Measurements from ENCODE around the gene NUDT3.

Gene NUDT3

GRCh38 chr6:34239893-34240292, 152.6 kb downstream of the NUDT3 start:
- H3K4me2 ChIP-seq (ENCODE audit: low read length), result peak overlapping the region; percentile 80
- no peaks in the 10 kb centered on the region for H3K27me3 ChIP-seq (ENCODE audit: insufficient read depth, low read length)
- H3K4me3 ChIP-seq (ENCODE audit: low read depth, low read length, poor library complexity, severe bottlenecking), result peak overlapping the region; percentile 75
- H2AFZ ChIP-seq (ENCODE audit: low read length), result no peak overlapping the region
- peak overlapping the region; percentile 93 for H3K9ac ChIP-seq (ENCODE audit: low read length)
- peaks cover 74% of the 10 kb centered on the region for H3K36me3 ChIP-seq (ENCODE audit: insufficient read depth, low read length)
- no peak for TF ChIP-seq CTCF (IDR thresholded peaks at IDR 0.05; ENCODE audit: low read length)
- no peak for TF ChIP-seq EZH2 (IDR thresholded peaks at IDR 0.05; ENCODE audit: borderline replicate concordance, low read length)
- no peaks in the 10 kb centered on the region for H4K20me1 ChIP-seq (ENCODE audit: insufficient read depth, low read length)
- peaks cover 38% of the 10 kb centered on the region for H3K4me1 ChIP-seq (ENCODE audit: insufficient read depth, low read length, severe bottlenecking)
- no peaks in the 10 kb centered on the region for H3K9me3 ChIP-seq (ENCODE audit: low read length)
- H3K27ac ChIP-seq (ENCODE audit: low read depth, low read length, poor library complexity, severe bottlenecking), result peak overlapping the region; percentile 84
- H3K9me2 ChIP-seq (ENCODE audit: low read depth, low read length), result no peaks in the 10 kb centered on the region
- H3F3A ChIP-seq (ENCODE audit: insufficient read depth, low read length), result peaks cover 10% of the 10 kb centered on the region; the same call in 1 of the 2 replicates
- H3K79me2 ChIP-seq (ENCODE audit: insufficient read depth, low read length), result peaks cover 32% of the 10 kb centered on the region

GRCh38 chr6:34239500-34239825, 153.0 kb downstream of the NUDT3 start:
- H3K27ac ChIP-seq (ENCODE audit: low read depth, low read length, poor library complexity, severe bottlenecking), result peak overlapping the region; percentile 84
- peaks cover 8% of the 10 kb centered on the region for H3F3A ChIP-seq (ENCODE audit: insufficient read depth, low read length)
- no peak overlapping the region for H2AFZ ChIP-seq (ENCODE audit: low read length)
- H3K4me1 ChIP-seq (ENCODE audit: insufficient read depth, low read length, severe bottlenecking), result peaks cover 43% of the 10 kb centered on the region
- H3K9me3 ChIP-seq (ENCODE audit: low read length), result no peaks in the 10 kb centered on the region
- no peak for TF ChIP-seq EZH2 (IDR thresholded peaks at IDR 0.05; ENCODE audit: borderline replicate concordance, low read length)
- TF ChIP-seq CTCF (IDR thresholded peaks at IDR 0.05; ENCODE audit: low read length), result no peak
- H3K4me3 ChIP-seq (ENCODE audit: low read depth, low read length, poor library complexity, severe bottlenecking), result peak overlapping the region; percentile 75
- H3K9ac ChIP-seq (ENCODE audit: low read length), result peak overlapping the region; percentile 93
- H3K9me2 ChIP-seq (ENCODE audit: low read depth, low read length), result no peaks in the 10 kb centered on the region
- no peaks in the 10 kb centered on the region for H3K27me3 ChIP-seq (ENCODE audit: insufficient read depth, low read length)
- H3K79me2 ChIP-seq (ENCODE audit: insufficient read depth, low read length), result peaks cover 32% of the 10 kb centered on the region
- peaks cover 69% of the 10 kb centered on the region for H3K36me3 ChIP-seq (ENCODE audit: insufficient read depth, low read length)
- peak overlapping the region; percentile 80 for H3K4me2 ChIP-seq (ENCODE audit: low read length)
- H4K20me1 ChIP-seq (ENCODE audit: insufficient read depth, low read length), result no peaks in the 10 kb centered on the region

- Histone ChIP-seq H3K4me1 (ENCODE audit: insufficient read depth, low read length, severe bottlenecking) (peaks cover 43% of the 10 kb centered on the region), H3K79me2 (ENCODE audit: insufficient read depth, low read length) (peaks cover 32% of the 10 kb centered on the region), H3K27ac (ENCODE audit: low read depth, low read length, poor library complexity, severe bottlenecking) (peak overlapping the region; percentile 84), H3K36me3 (ENCODE audit: insufficient read depth, low read length) (peaks cover 63% of the 10 kb centered on the region), H3K4me2 (ENCODE audit: low read length) (peak overlapping the region; percentile 80), H3K27me3 (ENCODE audit: insufficient read depth, low read length) (no peaks in the 10 kb centered on the region), H2AFZ (ENCODE audit: low read length) (no peak overlapping the region), H3K4me3 (ENCODE audit: low read depth, low read length, poor library complexity, severe bottlenecking) (peak overlapping the region; percentile 75), H3K9me3 (ENCODE audit: low read length) (no peaks in the 10 kb centered on the region), H3F3A (ENCODE audit: insufficient read depth, low read length) (peaks cover 6% of the 10 kb centered on the region; the same call in 1 of the 2 replicates), H3K9ac (ENCODE audit: low read length) (peak overlapping the region; percentile 93), H3K9me2 (ENCODE audit: low read depth, low read length) (no peaks in the 10 kb centered on the region), H4K20me1 (ENCODE audit: insufficient read depth, low read length) (no peaks in the 10 kb centered on the region)
- TF ChIP-seq CTCF (IDR thresholded peaks at IDR 0.05; ENCODE audit: low read length) (no peak), EZH2 (IDR thresholded peaks at IDR 0.05; ENCODE audit: borderline replicate concordance, low read length) (no peak)
Observed at GRCh38 chr6:34238585-34239499, 153.6 kb downstream of the NUDT3 start.

Measured in OCI-LY1 (cell line).